Caco-2 (cell line): ENCODE measurements around the gene MYH15. TPM values are rescaled to one million over a fixed set of nuclear protein-coding genes. Genes with fewer than 3 reads are reported as not detected.

Experiments used
- BruUV-seq: library from RNA; stranded (reverse); fragments of 400-500 nt; replicated peaks from 2 replicates; lab custom pipeline; 2021; lab: Mats Ljungman, UMichigan
- CTCF ChIA-PET: fragments of 300-600 bp; sonication (Branson Sonifier 250); formaldehyde crosslinking; loops from one replicate; lab custom pipeline; 2022; ENCODE audit warnings: antibody characterized with exemption; lab: Charles Lee
- POLR2A ChIA-PET: fragments of 300-600 bp; sonication (Branson Sonifier 250); formaldehyde crosslinking; loops from one replicate; lab custom pipeline; 2022; ENCODE audit warnings: antibody characterized with exemption; lab: Charles Lee
- DNase-seq, 2 experiments: peaks; one replicate each; pipeline versions ENCODE4 v3.0.0 to v3.0.0-alpha.2; 2020 to 2022
- H3K27me3 ChIP-seq: replicated peaks from 2 replicates; pipeline ENCODE4 v1.6.0; 2011; ENCODE audit warnings: low read length; ENCODE audit not compliant: control insufficient read depth, insufficient read depth
- H3K36me3 ChIP-seq: 2 replicates; pipeline ENCODE4 v1.5.1; 2011; ENCODE audit warnings: low read length; ENCODE audit not compliant: control insufficient read depth, insufficient read depth
- H3K4me1 ChIP-seq: fragments of 250-450 bp; sonication (Bioruptor Pico); 2 replicates; pipeline ENCODE4 v1.5.1; 2020; ENCODE audit warnings: mild to moderate bottlenecking
- H3K4me3 ChIP-seq: 2 replicates; pipeline ENCODE4 v1.5.1; 2011; ENCODE audit warnings: low read depth, mild to moderate bottlenecking, control low read depth, low read length
- H3K9me3 ChIP-seq: fragments of 250-450 bp; sonication (Bioruptor Pico); 2 replicates; pipeline ENCODE4 v1.5.1; 2020; ENCODE audit warnings: mild to moderate bottlenecking, moderate library complexity
- H3K27ac Mint-ChIP-seq: one replicate; pipeline ENCODE4 v1.8.0; 2022; ENCODE audit warnings: mixed read lengths; ENCODE audit not compliant: unreplicated experiment
- H3K27me3 Mint-ChIP-seq: one replicate; pipeline ENCODE4 v1.8.0; 2022; ENCODE audit warnings: mixed read lengths; ENCODE audit not compliant: insufficient read depth, unreplicated experiment
- H3K36me3 Mint-ChIP-seq: one replicate; pipeline ENCODE4 v1.8.0; 2022; ENCODE audit warnings: mild to moderate bottlenecking, mixed read lengths; ENCODE audit not compliant: insufficient read depth, unreplicated experiment
- H3K4me1 Mint-ChIP-seq: one replicate; pipeline ENCODE4 v1.8.0; 2022; ENCODE audit warnings: low read depth, mixed read lengths; ENCODE audit not compliant: unreplicated experiment
- H3K4me3 Mint-ChIP-seq: one replicate; pipeline ENCODE4 v1.8.0; 2022; ENCODE audit warnings: mild to moderate bottlenecking, moderate library complexity, mixed read lengths; ENCODE audit not compliant: unreplicated experiment
- H3K9me3 Mint-ChIP-seq: one replicate; pipeline ENCODE4 v1.8.0; 2022; ENCODE audit warnings: mixed read lengths; ENCODE audit not compliant: unreplicated experiment
- intact Hi-C: fragments of 100-400 bp; cut with micrococcal nuclease; formaldehyde crosslinking; loops from one replicate; pipeline ENCODE4 v1.10.0; 2022; ENCODE audit not compliant: unreplicated experiment
- total RNA-seq: library from RNA; stranded (reverse); gene quantifications from 2 replicates; pipeline ENCODE4 v1.2.3, GENCODE V29; 2022
- TF ChIP-seq, protein P1 (sequence below), 2 experiments: fragments of 200-600 bp in 1 of 2; IDR thresholded peaks; 1 replicate in 1 of 2; 2 replicates in 1 of 2; pipeline versions ENCODE4 v1.5.1 to v1.8.0; 2011 to 2022; ENCODE audit warnings: antibody characterized with exemption in 1 of 2, control low read depth in 1 of 2, inconsistent platforms in 1 of 2, low read depth in 1 of 2, low read length in 1 of 2, mild to moderate bottlenecking in 1 of 2, moderate library complexity in 1 of 2; ENCODE audit not compliant: insufficient read depth in 1 of 2, severe bottlenecking in 1 of 2, unreplicated experiment in 1 of 2

MYH15 gene
- total RNA-seq, 1 experiment from 2014 or later: 0.25 TPM

DNA sequence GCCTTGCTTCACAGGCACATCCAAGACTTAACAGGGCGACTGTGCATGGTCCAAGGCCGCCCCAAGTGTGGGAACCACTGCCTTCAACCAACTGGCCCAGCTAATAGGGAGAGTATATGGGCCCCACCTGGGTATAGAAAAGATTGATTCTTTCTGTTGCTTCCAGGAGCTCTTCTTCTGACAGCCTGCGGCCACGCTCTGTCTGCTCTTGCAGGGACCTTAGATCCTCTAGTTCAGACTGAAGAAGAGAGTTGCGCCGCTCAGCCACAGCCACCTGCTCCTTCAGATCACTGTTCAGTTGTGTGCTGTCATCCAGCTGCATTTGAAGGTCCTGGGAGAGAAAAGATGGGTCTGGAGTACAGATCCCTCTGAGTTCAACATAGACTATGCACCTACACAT, 111.9 kb downstream of the MYH15 start:
- Mint-ChIP-seq H3K36me3 (peaks cover 5% of the 10 kb centered on the region), H3K4me1 (peaks cover 5% of the 10 kb centered on the region), H3K4me3 (no peak overlapping the region), H3K27me3 (no peaks in the 10 kb centered on the region), H3K9me3 (no peaks in the 10 kb centered on the region), H3K27ac (no peak overlapping the region)
- DNase-seq: no peak
- H3K4me3 ChIP-seq: no peak overlapping the region
- no peaks in the 10 kb centered on the region for H3K27me3 ChIP-seq
- intact Hi-C loops: no loop called here
- no peaks in the 10 kb centered on the region for H3K36me3 ChIP-seq
- ChIA-PET POLR2A (no interaction called here), CTCF (no interaction called here)
- no peaks in the 10 kb centered on the region for H3K9me3 ChIP-seq
- TF ChIP-seq, protein P1, sequence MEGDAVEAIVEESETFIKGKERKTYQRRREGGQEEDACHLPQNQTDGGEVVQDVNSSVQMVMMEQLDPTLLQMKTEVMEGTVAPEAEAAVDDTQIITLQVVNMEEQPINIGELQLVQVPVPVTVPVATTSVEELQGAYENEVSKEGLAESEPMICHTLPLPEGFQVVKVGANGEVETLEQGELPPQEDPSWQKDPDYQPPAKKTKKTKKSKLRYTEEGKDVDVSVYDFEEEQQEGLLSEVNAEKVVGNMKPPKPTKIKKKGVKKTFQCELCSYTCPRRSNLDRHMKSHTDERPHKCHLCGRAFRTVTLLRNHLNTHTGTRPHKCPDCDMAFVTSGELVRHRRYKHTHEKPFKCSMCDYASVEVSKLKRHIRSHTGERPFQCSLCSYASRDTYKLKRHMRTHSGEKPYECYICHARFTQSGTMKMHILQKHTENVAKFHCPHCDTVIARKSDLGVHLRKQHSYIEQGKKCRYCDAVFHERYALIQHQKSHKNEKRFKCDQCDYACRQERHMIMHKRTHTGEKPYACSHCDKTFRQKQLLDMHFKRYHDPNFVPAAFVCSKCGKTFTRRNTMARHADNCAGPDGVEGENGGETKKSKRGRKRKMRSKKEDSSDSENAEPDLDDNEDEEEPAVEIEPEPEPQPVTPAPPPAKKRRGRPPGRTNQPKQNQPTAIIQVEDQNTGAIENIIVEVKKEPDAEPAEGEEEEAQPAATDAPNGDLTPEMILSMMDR (IDR thresholded peaks at IDR 0.05; ENCODE audit: insufficient read depth in 1 of 2, low read depth in 1 of 2, low read length in 1 of 2, severe bottlenecking in 1 of 2, unreplicated experiment in 1 of 2): no peak
- BruUV-seq: no TSS peak
- no peaks in the 10 kb centered on the region for H3K4me1 ChIP-seq

DNA sequence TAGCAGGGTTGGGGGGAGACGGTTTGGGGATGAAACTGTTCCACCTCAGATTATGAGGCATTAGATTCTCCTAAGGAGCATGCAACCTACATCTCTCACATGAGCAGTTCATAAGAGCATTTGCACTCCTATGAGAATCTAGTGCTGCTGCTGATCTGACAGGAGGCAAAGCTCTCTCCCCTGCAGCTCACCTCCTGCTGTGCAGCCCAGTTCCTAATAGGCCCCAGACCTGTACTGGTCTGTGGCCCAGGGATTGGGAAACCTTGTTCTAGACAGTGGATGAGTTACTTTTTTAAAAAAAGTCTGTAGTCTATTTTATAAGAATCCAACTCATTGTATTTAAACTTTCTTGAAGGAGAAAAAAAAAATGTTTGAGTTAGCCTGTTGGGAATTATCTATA, 114.1 kb downstream of the MYH15 start:
- no peaks in the 10 kb centered on the region for H3K27me3 ChIP-seq
- intact Hi-C loops: no loop called here
- TF ChIP-seq, protein P1 (IDR thresholded peaks at IDR 0.05; ENCODE audit: insufficient read depth in 1 of 2, low read depth in 1 of 2, low read length in 1 of 2, severe bottlenecking in 1 of 2, unreplicated experiment in 1 of 2): no peak
- ChIA-PET POLR2A (no interaction called here), CTCF (no interaction called here)
- H3K9me3 ChIP-seq: no peaks in the 10 kb centered on the region
- no TSS peak for BruUV-seq
- DNase-seq: no peak
- no peak overlapping the region for H3K4me3 ChIP-seq
- H3K4me1 Mint-ChIP-seq: no peaks in the 10 kb centered on the region
- no peaks in the 10 kb centered on the region for H3K4me1 ChIP-seq
- H3K36me3 Mint-ChIP-seq: peaks cover 5% of the 10 kb centered on the region
- H3K27me3 Mint-ChIP-seq: no peaks in the 10 kb centered on the region
- H3K27ac Mint-ChIP-seq: no peak overlapping the region
- H3K36me3 ChIP-seq: no peaks in the 10 kb centered on the region
- H3K4me3 Mint-ChIP-seq: no peak overlapping the region
- H3K9me3 Mint-ChIP-seq: no peaks in the 10 kb centered on the region

GRCh38 chr3:108394563-108394962, 115.8 kb downstream of the MYH15 start:
- Histone ChIP-seq H3K4me1 (no peaks in the 10 kb centered on the region), H3K9me3 (no peaks in the 10 kb centered on the region), H3K36me3 (no peaks in the 10 kb centered on the region), H3K27me3 (no peaks in the 10 kb centered on the region), H3K4me3 (no peak overlapping the region)
- TF ChIP-seq, protein P1 (IDR thresholded peaks at IDR 0.05; ENCODE audit: insufficient read depth in 1 of 2, low read depth in 1 of 2, low read length in 1 of 2, severe bottlenecking in 1 of 2, unreplicated experiment in 1 of 2): no peak
- H3K27ac Mint-ChIP-seq: no peak overlapping the region
- no peaks in the 10 kb centered on the region for H3K4me1 Mint-ChIP-seq
- intact Hi-C loops: no loop called here
- H3K36me3 Mint-ChIP-seq: no peaks in the 10 kb centered on the region
- H3K27me3 Mint-ChIP-seq: no peaks in the 10 kb centered on the region
- no peak for DNase-seq
- POLR2A ChIA-PET: no interaction called here
- BruUV-seq: no TSS peak
- CTCF ChIA-PET: no interaction called here
- no peak overlapping the region for H3K4me3 Mint-ChIP-seq
- H3K9me3 Mint-ChIP-seq: no peaks in the 10 kb centered on the region
